KOPT-K1 (cell line): ENCODE results near the gene COPG2.
"Not testable (repeated sequence)": the region's sequence is repeated elsewhere in the genome, so short reads cannot be mapped to it uniquely, and the experiment has no call there.

Source experiments
- H3K27ac ChIP-seq: fragments of 200-600 bp; sonication (generic); 2 replicates; pipeline ENCODE4 v1.5.1; 2016; ENCODE audit warnings: antibody characterized with exemption, mild to moderate bottlenecking, low read depth, low read length; ENCODE audit not compliant: poor library complexity, severe bottlenecking
- H3K36me3 ChIP-seq: fragments of 200-600 bp; sonication (generic); 2 replicates; pipeline ENCODE4 v1.5.1; 2017; ENCODE audit warnings: antibody characterized with exemption, mild to moderate bottlenecking, low read length, moderate library complexity; ENCODE audit not compliant: insufficient read depth
- H3K9me3 ChIP-seq: fragments of 200-600 bp; sonication (generic); 2 replicates; pipeline ENCODE4 v1.5.1; 2017; ENCODE audit warnings: antibody characterized with exemption, low read length, mild to moderate bottlenecking; ENCODE audit not compliant: insufficient read depth, poor library complexity, severe bottlenecking

The COPG2 gene

DNA sequence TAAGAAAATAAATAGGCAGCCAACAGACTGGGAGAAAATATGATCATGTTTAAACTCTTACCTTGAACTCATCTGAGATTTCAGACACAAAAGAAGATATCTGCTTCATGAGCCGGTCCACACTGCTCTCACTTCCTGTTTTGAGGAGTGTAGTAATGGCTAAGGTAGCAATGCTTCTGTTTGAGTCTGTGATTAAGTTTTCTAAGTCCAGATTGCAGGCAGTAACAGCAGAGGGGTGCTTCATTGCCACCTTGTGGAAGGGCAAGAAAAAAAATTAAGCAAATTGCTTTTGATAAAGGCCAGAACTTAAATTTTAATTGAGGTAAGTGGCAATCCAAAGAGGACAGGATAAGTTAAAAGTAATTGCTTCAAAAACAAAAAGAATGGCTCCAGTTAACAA lies 107.6 kb downstream of the COPG2 start:
- H3K27ac ChIP-seq: no peak overlapping the region
- peaks cover 7% of the 10 kb centered on the region for H3K9me3 ChIP-seq
- H3K36me3 ChIP-seq: peaks cover 5% of the 10 kb centered on the region; the same call in 1 of the 2 replicates

DNA sequence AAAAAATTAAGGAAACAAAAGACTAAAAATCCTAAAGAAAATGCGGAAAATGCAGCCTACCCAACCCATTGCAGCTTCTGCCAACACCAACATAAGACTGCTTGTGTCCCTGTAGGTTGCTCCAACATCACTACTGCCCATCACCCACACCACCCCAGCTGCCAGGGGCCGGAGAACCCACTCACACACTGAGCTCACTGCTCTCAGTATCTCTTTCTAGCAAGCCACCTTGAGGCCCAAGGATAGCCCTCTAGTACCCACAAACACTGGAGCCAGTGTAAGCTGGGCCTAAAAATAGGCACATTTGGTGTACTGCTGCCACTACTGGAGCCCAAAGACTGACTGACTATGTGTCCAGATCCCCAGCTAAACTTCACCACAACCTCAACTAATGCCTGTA lies 109.4 kb downstream of the COPG2 start:
- H3K36me3 ChIP-seq: peaks cover 5% of the 10 kb centered on the region; the same call in 1 of the 2 replicates
- no peak overlapping the region for H3K27ac ChIP-seq
- no peaks in the 10 kb centered on the region for H3K9me3 ChIP-seq

DNA sequence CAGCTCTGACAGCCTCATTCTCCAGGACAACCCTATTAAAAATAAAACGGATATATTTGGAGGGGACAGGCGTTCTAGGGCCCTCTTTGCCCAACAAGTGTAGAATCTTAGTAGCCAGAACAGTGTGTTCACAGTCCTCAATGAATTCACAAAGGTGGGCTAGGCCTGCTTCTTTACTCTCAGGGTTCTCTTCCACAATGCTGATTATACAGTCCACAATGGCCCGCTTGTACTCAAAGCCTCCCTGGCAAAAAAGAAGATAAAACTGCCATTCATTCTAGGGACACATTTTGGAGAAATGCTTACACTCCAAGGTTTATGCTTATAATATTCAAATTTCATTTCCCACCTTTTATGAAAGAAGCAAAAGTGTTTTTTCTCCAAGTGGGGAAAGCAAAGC lies 114.1 kb downstream of the COPG2 start:
- H3K9me3 ChIP-seq: no peaks in the 10 kb centered on the region
- no peak overlapping the region for H3K27ac ChIP-seq
- H3K36me3 ChIP-seq: no peaks in the 10 kb centered on the region

DNA sequence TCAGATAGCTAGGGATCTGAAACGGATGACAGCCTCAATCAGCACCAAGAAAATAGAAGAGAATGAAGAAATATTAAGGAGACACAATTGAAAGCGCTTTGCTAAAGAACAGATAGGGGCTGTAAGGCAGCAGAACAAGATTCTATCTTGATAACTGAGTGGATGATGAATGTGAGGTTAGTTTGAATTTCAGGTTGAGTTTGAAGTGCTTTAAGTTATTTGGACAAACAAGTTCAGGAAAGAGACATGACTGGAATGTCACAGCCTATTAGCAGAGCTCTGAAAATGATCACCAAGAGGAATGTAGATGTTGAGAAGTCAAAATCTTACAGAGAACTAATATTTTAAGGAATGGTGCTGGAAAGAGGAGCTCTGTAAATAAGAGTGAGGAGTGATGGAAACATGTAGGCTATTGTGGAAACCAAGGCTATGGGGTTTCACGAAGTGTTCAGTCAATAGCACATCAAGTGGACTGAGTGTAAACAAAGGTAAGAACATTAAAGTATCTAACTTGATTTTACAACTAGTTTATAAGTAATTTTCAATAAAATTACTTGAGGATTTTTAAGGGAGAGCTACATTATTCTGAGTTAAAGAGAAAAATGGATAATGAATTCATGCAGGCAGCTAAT lies 115.0 kb downstream of the COPG2 start:
- no peaks in the 10 kb centered on the region for H3K9me3 ChIP-seq
- no peak overlapping the region for H3K27ac ChIP-seq
- H3K36me3 ChIP-seq: no peaks in the 10 kb centered on the region

GRCh38 chr7:130544356-130544755 lies 124.2 kb downstream of the COPG2 start:
- Histone ChIP-seq H3K36me3 (peaks cover 16% of the 10 kb centered on the region; the same call in 1 of the 2 replicates), H3K27ac (no peak overlapping the region), H3K9me3 (no peaks in the 10 kb centered on the region)

- H3K27ac ChIP-seq: no peak overlapping the region
- H3K36me3 ChIP-seq: peaks cover 16% of the 10 kb centered on the region; the same call in 1 of the 2 replicates
- H3K9me3 ChIP-seq: no peaks in the 10 kb centered on the region
Observed at GRCh38 chr7:130543487-130544010, 125.0 kb downstream of the COPG2 start.

DNA sequence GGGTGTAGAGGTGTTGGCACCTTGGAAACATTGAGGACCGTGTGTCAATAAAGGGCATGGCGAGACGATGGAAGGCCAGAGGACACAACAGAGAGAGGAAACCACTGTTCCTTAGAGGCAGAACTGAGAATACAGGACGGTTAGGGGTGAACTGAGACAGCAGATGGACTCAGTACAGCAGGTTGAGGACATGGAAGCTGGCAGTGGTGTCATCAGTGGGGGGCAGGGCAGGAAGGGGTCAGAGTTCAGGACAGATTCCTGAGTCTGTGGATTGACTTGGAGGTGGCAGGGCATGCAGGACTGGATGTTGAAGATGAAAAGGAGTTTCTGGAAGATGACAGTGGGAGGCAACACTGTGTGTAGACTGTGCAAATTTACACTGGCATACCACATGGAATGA lies 126.3 kb downstream of the COPG2 start:
- not testable (repeated sequence) for H3K27ac ChIP-seq, H3K9me3 ChIP-seq, H3K36me3 ChIP-seq

DNA sequence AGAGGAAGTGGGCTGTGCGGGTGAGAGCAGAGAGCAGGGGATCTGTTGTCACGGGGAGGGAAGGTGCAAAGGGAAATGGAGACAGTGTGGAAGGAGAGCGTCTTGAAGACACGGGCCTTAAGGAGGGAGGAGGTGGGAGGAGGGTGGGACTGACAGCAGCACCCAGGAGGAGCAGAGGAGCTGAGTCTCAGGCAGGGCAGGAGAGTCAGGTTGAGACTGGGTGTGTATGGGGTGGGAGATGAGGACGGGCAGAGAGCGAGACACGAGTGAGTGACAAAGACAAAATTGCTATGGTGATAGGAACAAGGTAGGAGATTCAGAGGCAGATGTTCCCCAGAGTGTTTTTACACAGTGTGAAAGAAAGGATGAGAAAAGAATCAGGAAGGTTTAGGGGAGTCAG lies 127.3 kb downstream of the COPG2 start:
- not testable (repeated sequence) for H3K36me3 ChIP-seq, H3K27ac ChIP-seq, H3K9me3 ChIP-seq

- H3K27ac ChIP-seq, H3K9me3 ChIP-seq, H3K36me3 ChIP-seq: not testable (repeated sequence)
Observed at GRCh38 chr7:130537894-130538293, 130.7 kb downstream of the COPG2 start.

DNA sequence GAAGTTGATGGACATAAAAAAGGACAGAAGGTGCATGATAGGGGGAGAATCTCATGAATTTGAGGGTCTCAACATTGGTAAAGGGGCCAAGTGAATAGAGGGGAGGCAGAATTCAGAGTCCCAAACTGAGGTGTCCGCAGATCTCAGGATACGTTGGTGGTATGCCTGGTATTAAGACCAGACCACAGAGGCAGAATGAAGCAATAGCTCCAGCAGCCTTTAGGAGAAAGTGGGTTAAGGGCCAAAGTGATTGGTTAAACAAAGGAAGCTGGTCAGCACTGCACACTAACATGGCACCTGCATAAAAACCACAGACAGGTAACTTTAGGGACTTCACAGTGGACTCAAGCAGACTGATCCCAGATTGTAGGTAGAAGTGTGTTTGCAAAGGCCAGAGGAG lies 139.1 kb downstream of the COPG2 start:
- Histone ChIP-seq H3K36me3 (peaks cover 4% of the 10 kb centered on the region; the same call in 1 of the 2 replicates), H3K9me3 (no peaks in the 10 kb centered on the region), H3K27ac (no peak overlapping the region)

- peak overlapping the region; percentile 33 for H3K27ac ChIP-seq
- not testable (repeated sequence) for H3K36me3 ChIP-seq, H3K9me3 ChIP-seq
Observed at GRCh38 chr7:130527752-130528355, 140.7 kb downstream of the COPG2 start.

DNA sequence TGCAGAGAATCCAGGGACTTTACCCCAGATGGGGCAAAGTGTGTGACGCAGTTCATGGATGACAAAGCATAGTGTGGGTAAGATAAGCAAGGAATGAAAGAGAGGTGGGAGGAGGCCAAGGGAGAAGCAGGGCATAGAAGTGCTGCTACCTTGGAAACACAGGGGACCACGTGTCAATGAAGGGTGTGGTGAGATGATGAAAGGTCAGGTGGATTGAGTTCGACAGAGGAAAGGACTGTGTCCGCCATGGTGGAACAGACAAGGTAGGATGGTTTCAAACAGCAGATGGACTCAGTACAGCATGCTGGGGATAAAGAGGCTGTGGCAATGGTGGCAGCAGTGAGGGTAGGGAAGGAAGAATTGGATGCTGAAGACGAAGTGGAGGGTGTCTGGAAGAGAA lies 143.9 kb downstream of the COPG2 start:
- H3K36me3 ChIP-seq: no peaks in the 10 kb centered on the region
- H3K27ac ChIP-seq: no peak overlapping the region
- H3K9me3 ChIP-seq: no peaks in the 10 kb centered on the region

DNA sequence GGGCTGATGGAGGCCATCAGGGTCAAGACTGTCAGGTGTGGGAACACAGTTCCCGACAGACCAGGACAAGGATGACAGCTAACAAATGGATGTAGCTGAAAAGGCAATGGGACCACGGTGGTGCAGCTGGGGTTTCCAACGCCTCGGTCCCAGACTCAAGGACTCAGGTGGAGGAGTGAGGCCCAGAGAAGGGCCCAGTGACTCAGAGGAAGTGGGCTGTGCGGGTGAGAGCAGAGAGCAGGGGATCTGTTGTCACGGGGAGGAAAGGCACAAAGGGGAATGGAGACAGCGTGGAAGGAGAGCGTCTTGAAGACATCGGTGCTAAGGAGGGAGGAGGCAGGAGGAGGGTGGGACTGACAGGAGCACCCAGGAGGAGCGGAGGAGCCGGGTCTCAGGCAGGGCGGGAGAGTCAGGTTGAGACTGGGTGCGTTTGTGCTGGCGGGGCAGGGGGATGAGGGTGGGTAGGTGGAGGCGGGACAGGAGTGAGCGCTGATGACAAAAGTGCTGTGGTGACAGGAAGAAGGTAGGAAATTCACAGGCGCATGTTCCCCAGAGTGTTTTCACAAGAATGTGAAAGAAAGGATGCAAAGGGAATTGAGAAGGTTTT lies 144.9 kb downstream of the COPG2 start:
- not testable (repeated sequence) for H3K9me3 ChIP-seq, H3K36me3 ChIP-seq
- peak overlapping the region; percentile 11 for H3K27ac ChIP-seq

GRCh38 chr7:130521258-130521951 lies 147.1 kb downstream of the COPG2 start:
- no peaks in the 10 kb centered on the region for H3K9me3 ChIP-seq
- no peak overlapping the region for H3K27ac ChIP-seq
- no peaks in the 10 kb centered on the region for H3K36me3 ChIP-seq

DNA sequence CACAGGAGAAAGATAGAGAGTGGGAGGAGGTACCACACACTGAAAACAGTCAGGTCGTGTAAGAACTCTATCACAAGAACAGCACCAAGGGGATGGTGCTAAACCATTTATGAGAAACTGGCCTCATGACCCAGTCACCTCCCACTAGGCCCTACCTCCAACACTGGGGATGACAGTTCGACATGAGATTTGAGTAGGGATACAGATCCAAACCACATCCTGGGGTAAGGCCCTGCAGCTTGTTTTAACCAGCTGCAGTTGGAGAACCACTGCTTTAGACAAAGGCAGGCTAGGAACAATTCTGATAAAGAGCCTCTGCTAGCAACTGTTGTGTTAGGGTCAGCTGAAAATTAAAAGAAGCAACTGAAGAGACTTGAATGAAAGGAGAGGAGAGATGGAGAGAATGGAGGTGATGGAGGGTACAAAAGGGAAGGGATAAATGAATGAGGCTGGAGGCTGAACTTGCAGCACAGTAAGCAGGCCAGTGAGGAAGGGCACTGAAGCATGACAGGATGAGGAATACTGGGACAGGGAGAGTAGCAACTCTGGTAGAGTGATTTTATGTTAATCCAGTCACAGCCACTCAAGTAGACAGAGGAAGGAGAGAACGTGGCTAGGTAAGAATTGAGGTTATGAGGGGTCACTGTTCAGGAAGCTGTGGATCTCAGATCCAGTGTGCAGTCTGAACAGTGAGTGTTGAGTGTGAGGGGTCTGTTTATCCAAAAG lies 153.1 kb downstream of the COPG2 start:
- Histone ChIP-seq H3K27ac (no peak overlapping the region), H3K9me3 (no peaks in the 10 kb centered on the region), H3K36me3 (no peaks in the 10 kb centered on the region)
